ENCODE results near the gene PIAS3. TPM values are rescaled to one million over a fixed set of nuclear protein-coding genes. Genes with fewer than 3 reads are reported as not detected.

The PIAS3 gene
- 10 to 100 TPM; 30.3 to 33.6 TPM for total RNA-seq
- 10 to 100 TPM in 1 of 2 donors, 1 to 10 TPM in 1; 8.8 to 17.8 TPM for polyA plus RNA-seq

GRCh38 chr1:145858901-145859490 is at the start of gene PIAS3:
TSS of gene PIAS3 (minus strand) at chr1:145859081. CDS start at chr1:145858990, 91 bp downstream.
- Histone ChIP-seq H3K27me3 (ENCODE audit: insufficient read depth, low read length) (no peaks in the 10 kb centered on the region), H3K4me3 (ENCODE audit: low read length in 2 of 2) (peak within 1 kb of the TSS; percentile 90 to 96), H3K36me3 (ENCODE audit: insufficient read depth, low read length) (peaks cover 22% of the 10 kb centered on the region), H3K27ac (ENCODE audit: low read depth, low read length) (peak within 1 kb of the TSS; percentile 74), H3K4me1 (ENCODE audit: insufficient read depth, low read length) (peaks cover 17% of the 10 kb centered on the region), H3K9me3 (ENCODE audit: control insufficient read depth in 1 of 2, low read length in 2 of 2) (no peaks in the 10 kb centered on the region)
- peaks cover 0 to 2% of the 10 kb centered on the region in 2 donors for H3K27me3 Mint-ChIP-seq
- H3K4me1 Mint-ChIP-seq, result peaks cover 8 to 29% (median 19%) of the 10 kb centered on the region in 4 donors
- CTCF ChIA-PET (ENCODE audit: partially characterized antibody), result interaction anchor here (0.7 to 12.5 kb wide), 22 partner anchors 10 to 179 kb away, joined by 3 to 199 read pairs (median 5); partner anchors contain the start of genes ANKRD34A, ITGA10, LIX1L and NUDT17
- H3K4me3 Mint-ChIP-seq, result peak within 1 kb of the TSS; percentile 92 to 97 (median 96)
- no peaks in the 10 kb centered on the region for H3K9me3 Mint-ChIP-seq
- intact Hi-C loops (cut with micrococcal nuclease), result loop anchor here (1.0 to 2.0 kb wide), 7 partner anchors 14 to 176 kb away; partner anchors contain the start of genes ANKRD34A, ANKRD35, NUDT17 and PEX11B
- peak; percentile 76 to 84 (median 80) for DNase-seq
- POLR2A ChIA-PET (ENCODE audit: partially characterized antibody), result interaction anchor here (0.6 to 4.7 kb wide), 35 partner anchors 9 to 193 kb away, joined by 3 to 133 read pairs (median 6); partner anchors contain the start of genes ANKRD34A, ANKRD35, LIX1L and NUDT17
- peaks cover 15 to 32% of the 10 kb centered on the region in 2 donors for H3K36me3 Mint-ChIP-seq
- H3K27ac Mint-ChIP-seq, result peak within 1 kb of the TSS; percentile 89 to 97 (median 90)

GRCh38 chr1:145908653-145909052 is 49.8 kb upstream of the PIAS3 start:
- H3K36me3 ChIP-seq (ENCODE audit: insufficient read depth, low read length), result peaks cover 13% of the 10 kb centered on the region
- POLR2A ChIA-PET (ENCODE audit: partially characterized antibody), result interaction anchor here (1.2 to 1.9 kb wide), 2 partner anchors 10 to 19 kb away, joined by 3 to 6 read pairs; partner anchors contain the start of gene PEX11B
- H3K27me3 ChIP-seq (ENCODE audit: insufficient read depth, low read length), result no peaks in the 10 kb centered on the region
- peak overlapping the region in 1 of 7 donors; percentile 47 for H3K27ac Mint-ChIP-seq
- no peaks in the 10 kb centered on the region for H3K4me1 ChIP-seq (ENCODE audit: insufficient read depth, low read length)
- no peak overlapping the region for H3K27ac ChIP-seq (ENCODE audit: low read depth, low read length)
- H3K9me3 ChIP-seq (ENCODE audit: control insufficient read depth in 1 of 2, low read length in 2 of 2), result no peaks in the 10 kb centered on the region
- peaks cover 4 to 8% (median 6%) of the 10 kb centered on the region in 4 donors for H3K4me1 Mint-ChIP-seq
- intact Hi-C loops (cut with micrococcal nuclease), result no loop called here
- CTCF ChIA-PET (ENCODE audit: partially characterized antibody), result interaction anchor here (0.7 to 7.3 kb wide), 12 partner anchors 8 to 105 kb away, joined by 3 to 121 read pairs (median 4); partner anchors contain the start of genes NUDT17, PIAS3 and RBM8A
- H3K27me3 Mint-ChIP-seq, result no peaks in the 10 kb centered on the region
- H3K9me3 Mint-ChIP-seq, result no peaks in the 10 kb centered on the region
- peaks cover 24 to 27% of the 10 kb centered on the region in 2 donors for H3K36me3 Mint-ChIP-seq
- DNase-seq, result no peak
- no peak overlapping the region for H3K4me3 ChIP-seq (ENCODE audit: low read length in 2 of 2)
- H3K4me3 Mint-ChIP-seq, result no peak overlapping the region

GRCh38 chr1:145906954-145907753 is 48.3 kb upstream of the PIAS3 start:
- Mint-ChIP-seq H3K4me3 (no peak overlapping the region), H3K27me3 (no peaks in the 10 kb centered on the region), H3K9me3 (no peaks in the 10 kb centered on the region), H3K27ac (no peak overlapping the region), H3K36me3 (peaks cover 13 to 16% of the 10 kb centered on the region in 2 donors), H3K4me1 (peaks cover 4 to 5% (median 5%) of the 10 kb centered on the region in 4 donors)
- no peak overlapping the region for H3K4me3 ChIP-seq (ENCODE audit: low read length in 2 of 2)
- peaks cover 12% of the 10 kb centered on the region for H3K36me3 ChIP-seq (ENCODE audit: insufficient read depth, low read length)
- H3K27me3 ChIP-seq (ENCODE audit: insufficient read depth, low read length), result no peaks in the 10 kb centered on the region
- H3K4me1 ChIP-seq (ENCODE audit: insufficient read depth, low read length), result no peaks in the 10 kb centered on the region
- no peaks in the 10 kb centered on the region for H3K9me3 ChIP-seq (ENCODE audit: control insufficient read depth in 1 of 2, low read length in 2 of 2)
- DNase-seq, result no peak
- CTCF ChIA-PET (ENCODE audit: partially characterized antibody), result interaction anchor here (0.7 to 7.3 kb wide), 4 partner anchors 9 to 59 kb away, joined by 3 to 121 read pairs (median 5); partner anchors contain the start of genes NUDT17 and RBM8A
- intact Hi-C loops (cut with micrococcal nuclease), result no loop called here
- no peak overlapping the region for H3K27ac ChIP-seq (ENCODE audit: low read depth, low read length)
- POLR2A ChIA-PET (ENCODE audit: partially characterized antibody), result interaction anchor here (0.6 kb wide), 1 partner anchor 57 kb away, joined by 3 read pairs; the partner anchor contains the start of genes ANKRD34A and POLR3GL

GRCh38 chr1:145901312-145902021 is 42.6 kb upstream of the PIAS3 start:
- ChIA-PET POLR2A (ENCODE audit: partially characterized antibody) (no interaction called here), CTCF (ENCODE audit: partially characterized antibody) (interaction anchor here (0.7 to 1.3 kb wide), 2 partner anchors 10 to 56 kb away, joined by 3 to 4 read pairs; partner anchors contain the start of gene NUDT17)
- Histone ChIP-seq H3K27me3 (ENCODE audit: insufficient read depth, low read length) (no peaks in the 10 kb centered on the region), H3K9me3 (ENCODE audit: control insufficient read depth in 1 of 2, low read length in 2 of 2) (no peaks in the 10 kb centered on the region), H3K27ac (ENCODE audit: low read depth, low read length) (no peak overlapping the region), H3K36me3 (ENCODE audit: insufficient read depth, low read length) (no peaks in the 10 kb centered on the region), H3K4me3 (ENCODE audit: low read length in 2 of 2) (no peak overlapping the region), H3K4me1 (ENCODE audit: insufficient read depth, low read length) (no peaks in the 10 kb centered on the region)
- Mint-ChIP-seq H3K36me3 (peaks cover 5 to 7% of the 10 kb centered on the region in 2 donors), H3K9me3 (no peaks in the 10 kb centered on the region), H3K27ac (peak overlapping the region in 1 of 7 donors; percentile 83), H3K4me3 (no peak overlapping the region), H3K4me1 (no peaks in the 10 kb centered on the region), H3K27me3 (no peaks in the 10 kb centered on the region)
- intact Hi-C loops (cut with micrococcal nuclease), result no loop called here
- DNase-seq, result no peak

- Histone ChIP-seq H3K27me3 (ENCODE audit: insufficient read depth, low read length) (no peaks in the 10 kb centered on the region), H3K9me3 (ENCODE audit: control insufficient read depth in 1 of 2, low read length in 2 of 2) (no peaks in the 10 kb centered on the region), H3K4me1 (ENCODE audit: insufficient read depth, low read length) (no peaks in the 10 kb centered on the region), H3K4me3 (ENCODE audit: low read length in 2 of 2) (no peak overlapping the region), H3K27ac (ENCODE audit: low read depth, low read length) (no peak overlapping the region), H3K36me3 (ENCODE audit: insufficient read depth, low read length) (no peaks in the 10 kb centered on the region)
- POLR2A ChIA-PET (ENCODE audit: partially characterized antibody), result no interaction called here
- no peaks in the 10 kb centered on the region for H3K4me1 Mint-ChIP-seq
- CTCF ChIA-PET (ENCODE audit: partially characterized antibody), result no interaction called here
- no peaks in the 10 kb centered on the region for H3K27me3 Mint-ChIP-seq
- no peaks in the 10 kb centered on the region for H3K9me3 Mint-ChIP-seq
- intact Hi-C loops (cut with micrococcal nuclease), result no loop called here
- peaks cover 5 to 7% of the 10 kb centered on the region in 2 donors for H3K36me3 Mint-ChIP-seq
- H3K4me3 Mint-ChIP-seq, result no peak overlapping the region
- no peak overlapping the region for H3K27ac Mint-ChIP-seq
- DNase-seq, result no peak
These were observed 39.9 kb upstream of the PIAS3 start for GRCh38 chr1:145898756-145899155.

GRCh38 chr1:145897969-145898368 is 39.1 kb upstream of the PIAS3 start:
- Histone ChIP-seq H3K4me3 (ENCODE audit: low read length in 2 of 2) (no peak overlapping the region), H3K4me1 (ENCODE audit: insufficient read depth, low read length) (no peaks in the 10 kb centered on the region), H3K36me3 (ENCODE audit: insufficient read depth, low read length) (no peaks in the 10 kb centered on the region), H3K27me3 (ENCODE audit: insufficient read depth, low read length) (no peaks in the 10 kb centered on the region), H3K9me3 (ENCODE audit: control insufficient read depth in 1 of 2, low read length in 2 of 2) (no peaks in the 10 kb centered on the region), H3K27ac (ENCODE audit: low read depth, low read length) (no peak overlapping the region)
- POLR2A ChIA-PET (ENCODE audit: partially characterized antibody), result no interaction called here
- CTCF ChIA-PET (ENCODE audit: partially characterized antibody), result no interaction called here
- Mint-ChIP-seq H3K27ac (no peak overlapping the region), H3K9me3 (no peaks in the 10 kb centered on the region), H3K4me3 (no peak overlapping the region), H3K4me1 (no peaks in the 10 kb centered on the region), H3K27me3 (no peaks in the 10 kb centered on the region), H3K36me3 (peaks cover 5 to 7% of the 10 kb centered on the region in 2 donors)
- intact Hi-C loops (cut with micrococcal nuclease), result no loop called here
- no peak for DNase-seq

Measured in CD4-positive, alpha-beta memory T cell (primary cell).